Endothelial cell of umbilical vein (primary cell): ENCODE measurements around the gene SPDYE18.
"Not testable (repeated sequence)": the region's sequence is repeated elsewhere in the genome, so short reads cannot be mapped to it uniquely, and the experiment has no call there.

ENCODE experiments used
- CTCF ChIP-seq, 2 donors: IDR thresholded peaks; 1 replicate in 1 of 2; 2 replicates in 1 of 2; pipeline ENCODE4 v1.5.1; 2011; ENCODE audit warnings: low read length in 2 of 2, mild to moderate bottlenecking in 2 of 2, moderate library complexity in 2 of 2, control low read depth in 1 of 2, inconsistent platforms in 1 of 2, low read depth in 1 of 2; ENCODE audit not compliant: insufficient read depth in 1 of 2; ENCODE audit errors: extremely low read depth in 1 of 2
- GATA2 ChIP-seq: IDR thresholded peaks from 2 replicates; pipeline ENCODE4 v1.7.0; 2011; ENCODE audit warnings: low read depth, mild to moderate bottlenecking, moderate library complexity, mixed read lengths, low read length; ENCODE audit not compliant: insufficient read length, insufficient read depth
- JUN ChIP-seq: IDR thresholded peaks from 2 replicates; pipeline ENCODE4 v1.6.1; 2011; ENCODE audit warnings: borderline replicate concordance, low read depth; ENCODE audit not compliant: insufficient read length, insufficient read depth
- MYC ChIP-seq: IDR thresholded peaks from one replicate; pipeline ENCODE4 v1.6.1; 2011; ENCODE audit warnings: mild to moderate bottlenecking, low read depth, low read length
- POLR2A ChIP-seq: IDR thresholded peaks from 2 replicates; pipeline ENCODE4 v1.6.1; 2012; ENCODE audit warnings: low read depth, mild to moderate bottlenecking, control low read depth, low read length
- POLR2AphosphoS5 ChIP-seq: IDR thresholded peaks from 2 replicates; pipeline ENCODE4 v1.6.1; 2012; ENCODE audit warnings: low read depth, mild to moderate bottlenecking, control low read depth, low read length, moderate library complexity; ENCODE audit not compliant: insufficient read depth
- TF ChIP-seq, protein P1 (sequence below): IDR thresholded peaks from 2 replicates; pipeline ENCODE4 v1.6.1; 2011; ENCODE audit not compliant: insufficient read depth, insufficient read length

GRCh38 chr7:77002678-77003233 lies 59.6 kb downstream of the SPDYE18 start:
- TF ChIP-seq JUN; CTCF (IDR thresholded peaks at IDR 0.05; ENCODE audit: extremely low read depth in 1 of 2, insufficient read depth in 1 of 2, low read depth in 1 of 2, low read length in 2 of 2); POLR2A; POLR2AphosphoS5; GATA2; MYC: not testable (repeated sequence)
- TF ChIP-seq, protein P1, sequence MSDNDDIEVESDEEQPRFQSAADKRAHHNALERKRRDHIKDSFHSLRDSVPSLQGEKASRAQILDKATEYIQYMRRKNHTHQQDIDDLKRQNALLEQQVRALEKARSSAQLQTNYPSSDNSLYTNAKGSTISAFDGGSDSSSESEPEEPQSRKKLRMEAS = not testable (repeated sequence)
